Neural cell (in vitro differentiated cells): ENCODE measurements around the gene CDYL. TPM values are rescaled to one million over a fixed set of nuclear protein-coding genes. Genes with fewer than 3 reads are reported as not detected.

ENCODE experiments used
- H2AFZ ChIP-seq: fragments of 200-600, 300-800 bp; sonication (generic), shearing (Covaris generic); 2 replicates; pipeline ENCODE4 v1.6.0; 2014; ENCODE audit warnings: low read depth, mild to moderate bottlenecking, antibody characterized with exemption, low read length, moderate library complexity
- H3F3A ChIP-seq: fragments of 200-600 bp; shearing (Covaris generic); 2 replicates; pipeline ENCODE4 v1.6.1; 2016; ENCODE audit warnings: mild to moderate bottlenecking, moderate library complexity, mixed read lengths, antibody characterized with exemption, low read length; ENCODE audit not compliant: insufficient read depth, poor library complexity, severe bottlenecking
- H3K27ac ChIP-seq: fragments of 200-600, 300-800 bp; sonication (generic), shearing (Covaris generic); 2 replicates; pipeline ENCODE4 v1.5.1; 2014; ENCODE audit warnings: mild to moderate bottlenecking, low read length, moderate library complexity
- H3K27me3 ChIP-seq: fragments of 300-800, 200-600 bp; sonication (generic), shearing (Covaris generic); 2 replicates; pipeline ENCODE4 v1.6.0; 2014; ENCODE audit warnings: mild to moderate bottlenecking, low read depth, low read length, moderate library complexity; ENCODE audit not compliant: insufficient read depth
- H3K36me3 ChIP-seq: fragments of 300-800, 200-600 bp; sonication (generic), shearing (Covaris generic); 2 replicates; pipeline ENCODE4 v1.5.1; 2014; ENCODE audit warnings: mild to moderate bottlenecking, antibody characterized with exemption, low read length, moderate library complexity; ENCODE audit not compliant: insufficient read depth
- H3K4me2 ChIP-seq: fragments of 300-800, 200-600 bp; sonication (generic), shearing (Covaris generic); 2 replicates; pipeline ENCODE4 v1.6.0; 2014; ENCODE audit warnings: mild to moderate bottlenecking, low read length
- H3K4me3 ChIP-seq: fragments of 300-800, 200-600 bp; sonication (generic), shearing (Covaris generic); 2 replicates; pipeline ENCODE4 v1.5.1; 2014; ENCODE audit warnings: mild to moderate bottlenecking, low read length, moderate library complexity
- H3K79me2 ChIP-seq: fragments of 200-600 bp; shearing (Covaris generic); replicated peaks from 2 replicates; pipeline ENCODE4 v1.6.0; 2014; ENCODE audit warnings: mild to moderate bottlenecking, low read length, moderate library complexity; ENCODE audit not compliant: insufficient read depth
- H3K9ac ChIP-seq: fragments of 300-800, 200-600 bp; sonication (generic), shearing (Covaris generic); 2 replicates; pipeline ENCODE4 v1.6.1; 2016; ENCODE audit warnings: mild to moderate bottlenecking, low read length, mixed read lengths
- H3K9me2 ChIP-seq: fragments of 200-600 bp; shearing (Covaris generic); 2 replicates; pipeline ENCODE4 v1.6.1; 2016; ENCODE audit warnings: mild to moderate bottlenecking, low read length, mixed read lengths; ENCODE audit not compliant: insufficient read depth
- H3K9me3 ChIP-seq: fragments of 200-600, 300-800 bp; sonication (generic), shearing (Covaris generic); 2 replicates; pipeline ENCODE4 v1.6.1; 2016; ENCODE audit warnings: mild to moderate bottlenecking, mixed run types, low read length, moderate library complexity, mixed read lengths
- H4K20me1 ChIP-seq: fragments of 200-600 bp; shearing (Covaris generic); 2 replicates; pipeline ENCODE4 v1.6.1; 2016; ENCODE audit warnings: mild to moderate bottlenecking, mixed run types; ENCODE audit not compliant: insufficient read depth
- CTCF ChIP-seq: fragments of 450-650 bp; IDR thresholded peaks from 2 replicates; pipeline ENCODE4 v1.5.1; 2014; ENCODE audit warnings: antibody characterized with exemption, mild to moderate bottlenecking, moderate library complexity; ENCODE audit not compliant: poor library complexity, severe bottlenecking
- EP300 ChIP-seq: fragments of 450-650 bp; conservative IDR thresholded peaks from 2 replicates; pipeline ENCODE4 v1.6.1; 2014; ENCODE audit warnings: antibody characterized with exemption, mild to moderate bottlenecking, moderate library complexity; ENCODE audit not compliant: poor library complexity, severe bottlenecking
- EZH2 ChIP-seq: fragments of 200-600, 300-800 bp; shearing (Covaris generic), sonication (generic); IDR thresholded peaks from 2 replicates; pipeline ENCODE4 v1.6.1; 2014; ENCODE audit warnings: antibody characterized with exemption, low read length, borderline replicate concordance, mild to moderate bottlenecking; ENCODE audit not compliant: insufficient read depth, poor library complexity, severe bottlenecking
- MXI1 ChIP-seq: fragments of 450-650 bp; conservative IDR thresholded peaks from 2 replicates; pipeline ENCODE4 v1.6.1; 2014; ENCODE audit warnings: antibody characterized with exemption, mild to moderate bottlenecking; ENCODE audit not compliant: poor library complexity, severe bottlenecking
- POLR2AphosphoS5 ChIP-seq: IDR thresholded peaks from 2 replicates; pipeline ENCODE4 v1.6.1; 2012
- RAD21 ChIP-seq: fragments of 450-650 bp; conservative IDR thresholded peaks from 2 replicates; pipeline ENCODE4 v1.6.1; 2014; ENCODE audit warnings: antibody characterized with exemption, mild to moderate bottlenecking, moderate library complexity
- REST ChIP-seq: IDR thresholded peaks from 2 replicates; pipeline ENCODE4 v1.6.1; 2012; ENCODE audit warnings: borderline replicate concordance
- SMC3 ChIP-seq: fragments of 450-650 bp; conservative IDR thresholded peaks from 2 replicates; pipeline ENCODE4 v1.6.1; 2014; ENCODE audit warnings: antibody characterized with exemption, mild to moderate bottlenecking, moderate library complexity; ENCODE audit not compliant: poor library complexity
- TAF1 ChIP-seq: IDR thresholded peaks from 2 replicates; pipeline ENCODE4 v1.6.1; 2012; ENCODE audit warnings: low read depth
- polyA plus RNA-seq: library from polyadenylated mRNA; depleted of rRNA; stranded (reverse); fragments of >200 nt; gene quantifications from 2 replicates; pipeline ENCODE4 v1.2.3, GENCODE V29; 2014

Gene CDYL
- polyA plus RNA-seq, 1 donor from 2014 or later: 5.2 TPM

- Histone ChIP-seq H3K9ac (no peak overlapping the region), H3K4me2 (no peak overlapping the region), H4K20me1 (no peaks in the 10 kb centered on the region), H3K9me2 (no peaks in the 10 kb centered on the region), H3K4me3 (no peak overlapping the region), H3K27ac (no peak overlapping the region), H3K9me3 (no peaks in the 10 kb centered on the region), H3K79me2 (no peaks in the 10 kb centered on the region), H3K27me3 (no peaks in the 10 kb centered on the region), H2AFZ (no peak overlapping the region), H3K36me3 (no peaks in the 10 kb centered on the region), H3F3A (no peaks in the 10 kb centered on the region)
- TF ChIP-seq CTCF: no peak
- no peak for TF ChIP-seq EP300
- TF ChIP-seq RAD21: no peak
- no peak for TF ChIP-seq SMC3
- no peak for TF ChIP-seq TAF1
- TF ChIP-seq EZH2: no peak
- TF ChIP-seq MXI1: no peak
- no peak for TF ChIP-seq REST
- no peak for TF ChIP-seq POLR2AphosphoS5
Observed at GRCh38 chr6:4892785-4893485, 116.7 kb downstream of the CDYL start.

GRCh38 chr6:4894049-4894448, 117.8 kb downstream of the CDYL start:
- Histone ChIP-seq H3K79me2 (no peaks in the 10 kb centered on the region), H3K9me3 (no peaks in the 10 kb centered on the region), H3K4me2 (no peak overlapping the region), H3K4me3 (no peak overlapping the region), H3K36me3 (no peaks in the 10 kb centered on the region), H3K9ac (no peak overlapping the region), H4K20me1 (no peaks in the 10 kb centered on the region), H3K9me2 (no peaks in the 10 kb centered on the region), H3F3A (no peaks in the 10 kb centered on the region), H3K27me3 (no peaks in the 10 kb centered on the region), H3K27ac (no peak overlapping the region), H2AFZ (no peak overlapping the region)
- no peak for TF ChIP-seq EZH2
- no peak for TF ChIP-seq SMC3
- no peak for TF ChIP-seq REST
- no peak for TF ChIP-seq TAF1
- no peak for TF ChIP-seq MXI1
- no peak for TF ChIP-seq CTCF
- no peak for TF ChIP-seq RAD21
- no peak for TF ChIP-seq POLR2AphosphoS5
- TF ChIP-seq EP300: no peak
